ENCODE data around the gene ZNF148.

ZNF148 gene

DNA sequence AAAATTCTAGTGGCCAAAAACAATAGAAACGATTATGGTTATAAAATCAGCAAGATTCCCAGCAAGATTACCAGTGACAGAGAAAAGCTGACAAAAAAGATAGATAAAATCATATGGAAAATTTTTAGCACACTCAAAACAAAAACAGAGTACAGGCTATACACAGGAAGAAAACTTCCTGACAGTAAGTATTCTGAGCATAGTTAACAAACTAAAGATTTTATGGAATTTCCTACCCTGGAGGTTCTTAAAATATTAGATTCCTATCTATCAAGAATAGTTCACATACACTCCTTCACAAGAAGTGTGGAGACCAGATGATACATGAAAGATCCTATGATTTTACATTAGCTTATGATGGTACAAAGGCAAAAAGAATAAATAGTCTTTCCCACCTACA, 50.8 kb downstream of the ZNF148 start:
- DNase-seq, result no peak

DNA sequence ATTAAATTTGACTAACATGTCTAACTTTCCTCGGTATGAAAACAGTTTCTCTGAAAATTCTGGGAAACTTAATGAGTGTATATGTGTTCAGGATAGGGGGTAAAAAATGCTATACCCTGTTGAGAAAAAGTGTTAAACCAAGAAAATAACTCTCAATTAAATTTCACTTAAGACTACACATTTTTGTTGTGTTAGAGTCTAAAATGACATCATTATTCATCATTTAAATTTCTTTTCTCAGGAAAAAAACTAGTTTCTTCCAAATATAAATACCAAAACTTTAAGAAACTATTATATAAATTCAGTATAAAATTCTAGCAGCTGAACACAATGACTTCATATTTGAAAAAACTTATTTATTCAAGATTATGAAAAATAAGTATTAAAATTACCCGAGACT, 52.2 kb downstream of the ZNF148 start:
- DNase-seq, result no peak

DNA sequence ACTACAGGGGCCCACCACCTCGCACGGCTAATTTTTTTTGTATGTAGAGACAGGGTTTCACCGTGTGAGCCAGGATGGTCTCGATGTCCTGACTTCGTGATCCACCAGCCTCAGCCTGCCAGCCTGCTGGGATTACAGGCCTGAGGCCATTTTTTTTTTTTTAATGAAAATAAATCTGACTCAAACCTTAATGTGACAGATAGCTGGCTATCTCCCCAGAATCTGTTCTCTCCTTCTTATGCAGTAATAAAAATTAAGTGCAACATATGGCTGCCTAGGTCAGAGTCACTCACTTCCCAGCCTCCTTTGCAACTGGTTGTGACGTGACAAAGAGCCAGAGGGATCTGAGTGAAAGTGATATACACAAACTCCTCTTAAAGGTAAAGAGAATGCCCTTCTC, 53.0 kb downstream of the ZNF148 start:
- no peak for DNase-seq

- no peak for DNase-seq
These were observed 55.4 kb downstream of the ZNF148 start for GRCh38 chr3:125319765-125320164.

- no peak for DNase-seq
These were observed 56.3 kb downstream of the ZNF148 start for GRCh38 chr3:125318871-125319270.

GRCh38 chr3:125318167-125318865, 56.8 kb downstream of the ZNF148 start:
- no peak for DNase-seq

DNA sequence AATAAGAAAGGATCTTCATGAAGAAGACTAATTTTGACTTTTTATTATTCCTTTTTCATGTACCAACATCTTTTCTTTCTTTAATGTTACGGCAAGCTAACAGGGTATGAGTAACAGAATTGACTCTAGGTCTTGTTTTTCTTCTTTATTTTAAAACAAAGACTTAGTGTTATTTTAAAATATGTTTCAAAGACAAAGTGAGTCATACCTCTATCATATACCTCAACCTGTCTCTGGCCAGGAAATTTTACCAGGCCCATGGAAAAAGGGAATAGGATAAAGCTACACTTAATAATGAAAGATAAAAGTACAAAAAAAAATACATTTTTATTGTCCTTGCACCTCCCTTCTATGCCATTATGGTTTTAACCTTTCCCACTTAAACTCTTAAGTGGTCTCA, 57.4 kb downstream of the ZNF148 start:
- DNase-seq, result no peak

DNA sequence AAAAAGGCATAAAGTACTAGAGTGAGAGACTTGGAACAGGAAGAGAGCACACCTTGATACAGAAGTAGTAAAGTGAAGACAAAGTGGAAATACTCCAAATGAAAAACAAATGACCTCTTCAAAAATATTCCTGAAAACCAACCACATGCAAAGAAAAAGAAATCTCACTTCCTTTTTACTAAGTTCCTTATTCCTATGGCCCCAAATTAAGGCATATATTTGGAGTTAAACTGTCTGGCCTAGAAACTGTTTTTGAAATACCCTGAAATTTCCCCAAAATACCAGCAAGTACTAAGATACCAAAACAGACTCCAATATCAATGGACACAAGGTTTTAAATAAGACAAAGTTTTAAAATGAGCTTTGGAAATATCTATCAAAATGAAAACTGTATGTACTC, 58.2 kb downstream of the ZNF148 start:
- DNase-seq, result no peak

- no peak for DNase-seq
These were observed 58.9 kb downstream of the ZNF148 start for GRCh38 chr3:125316246-125316645.

DNA sequence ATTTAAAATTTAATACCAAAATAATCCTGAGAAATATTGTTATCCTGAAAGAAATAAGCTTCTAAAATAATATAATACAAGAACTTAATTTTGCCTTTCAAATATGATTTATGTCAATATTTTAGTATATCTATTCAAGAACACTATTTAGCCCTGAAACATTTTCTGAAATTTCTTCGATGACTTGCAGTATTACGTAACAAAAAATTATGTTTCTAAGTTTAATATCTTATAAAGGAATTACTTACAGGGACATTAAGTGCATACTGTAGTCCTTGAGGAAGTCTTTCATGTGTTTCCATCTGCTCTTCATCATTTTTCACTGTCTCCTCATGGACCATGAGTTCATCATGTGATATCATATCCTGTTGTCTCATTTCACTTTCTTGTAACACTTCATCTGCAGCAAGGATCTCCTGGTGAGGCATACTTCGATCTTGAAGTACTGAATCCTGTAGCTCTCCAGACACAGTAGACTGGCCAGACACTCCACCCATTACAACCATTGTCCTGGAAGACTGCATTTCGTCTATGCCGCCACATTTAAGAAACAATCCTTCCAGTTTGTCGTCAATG, 62.0 kb downstream of the ZNF148 start:
- no peak for DNase-seq

- no peak for DNase-seq
These were observed 64.5 kb downstream of the ZNF148 start for GRCh38 chr3:125310623-125311081.

DNA sequence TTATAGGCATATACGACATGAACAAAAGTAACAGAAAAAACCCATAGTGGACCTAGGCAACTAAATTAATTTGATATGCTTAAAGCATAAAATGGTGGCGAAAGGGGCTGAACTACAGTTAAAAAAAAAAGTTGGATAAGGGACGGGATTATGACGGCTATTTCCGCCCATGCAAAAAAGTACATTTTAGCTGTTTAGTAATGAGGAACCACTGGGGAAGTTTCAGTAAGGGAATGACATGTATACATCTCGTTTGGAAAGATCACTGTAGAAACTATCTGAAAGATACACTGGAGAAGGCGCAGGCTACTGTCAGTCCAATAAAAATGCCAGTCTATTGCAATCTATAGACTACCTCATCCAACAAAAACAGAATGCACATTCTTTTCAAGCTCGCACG, 65.6 kb downstream of the ZNF148 start:
- no peak for DNase-seq

GRCh38 chr3:125306620-125307019, 68.5 kb downstream of the ZNF148 start:
- no peak for DNase-seq

GRCh38 chr3:125302932-125303331, 72.2 kb downstream of the ZNF148 start:
- DNase-seq, result no peak

DNA sequence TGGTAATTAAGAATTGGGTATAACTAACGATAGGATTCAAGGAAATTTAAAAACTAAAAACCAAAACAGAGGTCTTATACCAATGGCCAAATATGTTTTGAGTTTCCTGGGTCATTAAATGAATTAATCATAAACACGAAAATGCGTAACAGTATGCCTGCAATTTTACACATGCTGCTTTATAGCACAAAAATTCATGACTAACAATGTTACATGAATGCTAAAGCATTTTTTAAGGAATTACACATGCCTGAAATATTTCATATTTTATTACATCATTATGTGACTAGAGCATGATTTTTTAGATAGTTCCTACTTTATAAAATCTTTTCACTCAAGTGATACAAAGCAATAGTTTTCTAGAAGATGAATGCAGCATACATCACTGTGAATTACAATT, 74.7 kb downstream of the ZNF148 start:
- DNase-seq, result no peak

DNA sequence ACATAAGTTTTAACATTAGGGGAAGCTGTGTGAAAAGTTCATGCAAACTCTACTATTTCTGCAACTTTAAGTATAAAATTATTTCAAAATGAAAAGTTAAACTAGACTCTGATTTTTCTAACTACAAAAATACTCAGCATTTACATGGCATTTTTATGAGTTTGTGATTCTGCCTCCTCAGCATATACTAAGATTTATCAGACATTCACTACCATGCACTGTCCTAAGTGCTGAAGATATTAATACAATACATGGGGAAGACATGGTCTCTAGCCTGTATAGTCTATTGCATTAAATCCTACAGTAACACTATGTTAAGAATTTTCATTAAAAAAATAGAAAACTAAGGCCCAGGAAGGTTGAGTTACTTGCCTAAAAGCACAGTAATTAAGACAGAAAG, 80.7 kb downstream of the ZNF148 start:
- no peak for DNase-seq

GRCh38 chr3:125292015-125292414, 83.1 kb downstream of the ZNF148 start:
- no peak for DNase-seq

DNA sequence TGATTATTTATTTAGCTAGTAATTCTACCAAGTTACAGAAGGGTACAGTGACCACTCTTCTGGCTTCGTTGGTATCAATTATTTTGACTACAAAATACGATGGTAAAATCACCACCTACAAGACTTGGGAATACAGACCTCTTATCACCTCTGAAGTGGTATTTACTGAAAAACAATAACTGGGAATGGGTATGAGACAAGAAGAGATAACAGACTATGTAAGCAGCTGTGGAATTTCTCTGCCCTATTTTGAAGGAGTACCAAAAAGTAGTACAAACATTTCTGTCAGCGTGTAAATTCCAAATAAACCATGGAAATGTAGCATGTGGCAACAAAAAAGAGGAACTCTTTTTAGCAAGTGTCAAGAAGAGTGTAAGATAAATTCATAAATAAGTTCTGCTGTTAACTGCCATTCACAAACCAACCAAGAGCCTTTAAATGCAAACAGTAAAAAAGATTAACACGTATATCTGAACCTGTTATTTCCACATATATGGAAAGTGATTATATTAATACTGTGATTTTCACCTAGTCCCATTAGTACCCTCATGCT, 85.6 kb downstream of the ZNF148 start:
- DNase-seq, result no peak

GRCh38 chr3:125287248-125287647, 87.9 kb downstream of the ZNF148 start:
- no peak for DNase-seq

GRCh38 chr3:125281381-125281780, 93.7 kb downstream of the ZNF148 start:
- no peak for DNase-seq

DNA sequence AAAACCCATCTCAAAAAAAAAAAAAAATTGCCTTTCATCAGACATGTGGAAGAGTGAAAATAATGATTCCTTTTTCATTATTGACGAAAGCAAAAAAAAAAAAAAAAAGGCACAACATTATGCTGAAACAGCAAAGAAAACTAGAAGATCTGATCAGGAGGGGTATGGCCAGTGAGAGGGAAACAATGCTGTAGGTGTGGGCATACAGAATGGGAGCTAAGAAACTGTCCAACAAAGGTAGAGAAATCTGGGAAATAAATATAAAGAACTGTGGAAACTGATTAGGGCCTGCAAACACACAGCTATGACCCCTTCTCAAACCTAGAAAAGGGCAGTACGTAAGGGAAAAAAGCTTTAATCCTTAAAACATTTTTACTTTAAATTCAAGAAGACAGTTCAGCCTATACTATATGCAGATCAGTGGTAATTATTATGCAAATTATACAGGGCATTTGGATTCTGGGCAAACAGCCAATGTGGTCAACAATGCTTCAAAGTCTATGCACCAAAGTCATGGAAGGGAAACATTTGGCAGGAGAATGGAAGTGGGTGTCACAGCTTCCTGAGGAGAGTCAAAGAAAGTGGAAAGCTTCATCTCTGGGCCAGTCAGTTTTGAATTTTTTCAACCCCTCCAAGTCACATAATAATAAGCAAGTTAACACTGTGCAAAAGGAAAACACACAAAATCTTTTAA, 94.3 kb downstream of the ZNF148 start:
- DNase-seq, result peak; percentile 80

- no peak for DNase-seq
These were observed 97.0 kb downstream of the ZNF148 start for GRCh38 chr3:125278155-125278554.

GRCh38 chr3:125271127-125271526, 104.0 kb downstream of the ZNF148 start:
- no peak for DNase-seq

GRCh38 chr3:125267460-125267859, 107.7 kb downstream of the ZNF148 start:
- no peak for DNase-seq
